H1 (cell line): ENCODE measurements around the gene GCH1. TPM values are rescaled to one million over a fixed set of nuclear protein-coding genes. Genes with fewer than 3 reads are reported as not detected.

Experiments used
- CTCF ChIA-PET: fragments of 300-600 bp; sonication (Branson Sonifier 250); formaldehyde crosslinking; loops from one replicate; lab custom pipeline; 2021; ENCODE audit not compliant: partially characterized antibody; lab: Charles Lee
- POLR2A ChIA-PET: fragments of 300-600 bp; sonication (Branson Sonifier 250); formaldehyde crosslinking; loops from one replicate; lab custom pipeline; 2021; ENCODE audit warnings: inconsistent platforms; ENCODE audit not compliant: partially characterized antibody; lab: Charles Lee
- DNase-seq, 2 experiments: peaks; one replicate each; pipeline versions ENCODE4 v3.0.0 to v3.0.0-alpha.2; 2010 to 2022; ENCODE audit warnings: low spot score in 2 of 2, low read depth in 1 of 2, mixed read lengths in 1 of 2
- FAIRE-seq: peaks from 2 replicates; lab custom pipeline; 2011; peaks lifted over from hg19 to GRCh38; lab: Jason Lieb, UNC
- H2AFZ ChIP-seq: 2 replicates; pipeline ENCODE4 v1.8.1; 2012; ENCODE audit warnings: low read length, inconsistent platforms
- H2AK5ac ChIP-seq: 2 replicates; pipeline ENCODE4 v1.6.1; 2013; ENCODE audit warnings: low read depth, low read length
- H2BK120ac ChIP-seq: replicated peaks from 2 replicates; pipeline ENCODE3; 2013; ENCODE audit warnings: low read depth, low read length, inconsistent platforms
- H2BK12ac ChIP-seq: 2 replicates; pipeline ENCODE4 v1.6.1; 2013; ENCODE audit warnings: low read depth, low read length
- H2BK15ac ChIP-seq: 2 replicates; pipeline ENCODE4 v1.6.1; 2013; ENCODE audit warnings: low read length
- H2BK20ac ChIP-seq: 2 replicates; pipeline ENCODE4 v1.6.1; 2013; ENCODE audit warnings: low read length
- H2BK5ac ChIP-seq: 2 replicates; pipeline ENCODE4 v1.6.1; 2013; ENCODE audit warnings: low read depth, low read length
- H3K14ac ChIP-seq: 2 replicates; pipeline ENCODE4 v1.6.1; 2013; ENCODE audit warnings: inconsistent platforms; ENCODE audit not compliant: insufficient read length
- H3K18ac ChIP-seq: 2 replicates; pipeline ENCODE4 v1.6.1; 2013; ENCODE audit warnings: low read length; ENCODE audit errors: extremely low read depth
- H3K23ac ChIP-seq: 2 replicates; pipeline ENCODE4 v1.6.1; 2013; ENCODE audit warnings: inconsistent platforms; ENCODE audit not compliant: insufficient read length
- H3K23me2 ChIP-seq: 2 replicates; pipeline ENCODE4 v1.6.1; 2013; ENCODE audit warnings: low read depth, low read length
- H3K27ac ChIP-seq: 2 replicates; pipeline ENCODE4 v1.6.1; 2011; ENCODE audit warnings: low read depth, low read length, inconsistent platforms
- H3K27me3 ChIP-seq, 4 experiments: replicated peaks in 1 of 4; 1 replicate in 1 of 4; 2 replicates in 3 of 4; pipeline versions ENCODE4 v1.6.1 to v1.8.1; 2011 to 2013; ENCODE audit warnings: low read length in 3 of 4, mild to moderate bottlenecking in 3 of 4, inconsistent platforms in 2 of 4, mixed read lengths in 2 of 4, moderate library complexity in 1 of 4; ENCODE audit not compliant: control insufficient read depth in 3 of 4, insufficient read depth in 3 of 4; ENCODE audit errors: extremely low read depth in 1 of 4
- H3K36me3 ChIP-seq, 4 experiments: 2 replicates each; pipeline versions ENCODE4 v1.6.1 to v1.8.1; 2011 to 2013; ENCODE audit warnings: mild to moderate bottlenecking in 4 of 4, low read length in 3 of 4, moderate library complexity in 2 of 4, control low read depth in 1 of 4, inconsistent platforms in 1 of 4; ENCODE audit not compliant: insufficient read depth in 4 of 4, control insufficient read depth in 2 of 4
- H3K4ac ChIP-seq: replicated peaks from 2 replicates; pipeline ENCODE3; 2013; ENCODE audit warnings: low read length, low read depth, mixed read lengths, inconsistent platforms; ENCODE audit not compliant: insufficient read length
- H3K4me1 ChIP-seq, 4 experiments: replicated peaks in 1 of 4; 1 replicate in 1 of 4; 2 replicates in 3 of 4; pipeline versions ENCODE4 v1.6.1 to v1.8.1; 2011 to 2013; ENCODE audit warnings: low read length in 3 of 4, inconsistent platforms in 2 of 4, mixed read lengths in 1 of 4; ENCODE audit not compliant: insufficient read depth in 4 of 4, control insufficient read depth in 3 of 4
- H3K4me2 ChIP-seq, 2 experiments: 2 replicates each; pipeline versions ENCODE4 v1.6.1 to v1.8.1; 2011 to 2013; ENCODE audit warnings: low read depth in 2 of 2, low read length in 2 of 2, control low read depth in 1 of 2, inconsistent platforms in 1 of 2, mild to moderate bottlenecking in 1 of 2; ENCODE audit not compliant: insufficient read depth in 1 of 2
- H3K4me3 ChIP-seq, 4 experiments: fragments of 200-600, 300-600 bp in 1 of 4; sonication (generic), shearing (Covaris generic), sonication (Bioruptor Twin) in 1 of 4; 2 replicates each; pipeline versions ENCODE4 v1.5.1 to v1.8.1; 2011 to 2016; ENCODE audit warnings: low read length in 4 of 4, low read depth in 3 of 4, control low read depth in 2 of 4, inconsistent platforms in 2 of 4, mild to moderate bottlenecking in 2 of 4, mixed read lengths in 1 of 4, moderate library complexity in 1 of 4; ENCODE audit not compliant: insufficient read depth in 2 of 4; ENCODE audit errors: extremely low read depth in 1 of 4
- H3K56ac ChIP-seq: replicated peaks from 2 replicates; pipeline ENCODE3; 2013; ENCODE audit warnings: low read depth, mild to moderate bottlenecking, mixed read lengths, low read length, inconsistent platforms; ENCODE audit not compliant: insufficient read length
- H3K79me1 ChIP-seq: 2 replicates; pipeline ENCODE4 v1.6.1; 2013; ENCODE audit warnings: low read depth, low read length, control low read depth
- H3K79me2 ChIP-seq, 2 experiments: 2 replicates each; pipeline versions ENCODE4 v1.6.1 to v1.8.1; 2012 to 2013; ENCODE audit warnings: low read length in 2 of 2, mild to moderate bottlenecking in 2 of 2, inconsistent platforms in 1 of 2; ENCODE audit not compliant: insufficient read depth in 2 of 2, control insufficient read depth in 1 of 2
- H3K9ac ChIP-seq, 4 experiments: replicated peaks in 1 of 4; 1 replicate in 1 of 4; 2 replicates in 3 of 4; pipeline versions ENCODE4 v1.6.1 to v1.8.1; 2011 to 2013; ENCODE audit warnings: low read depth in 3 of 4, low read length in 3 of 4, control low read depth in 2 of 4, mild to moderate bottlenecking in 2 of 4, moderate library complexity in 2 of 4, inconsistent platforms in 1 of 4; ENCODE audit errors: extremely low read depth in 1 of 4
- H3K9me3 ChIP-seq, 2 experiments: 2 replicates each; pipeline versions ENCODE4 v1.6.1 to v1.8.1; 2012 to 2013; ENCODE audit warnings: mild to moderate bottlenecking in 2 of 2, moderate library complexity in 2 of 2, control low read depth in 1 of 2, inconsistent platforms in 1 of 2, low read depth in 1 of 2, low read length in 1 of 2, mixed read lengths in 1 of 2; ENCODE audit not compliant: insufficient read depth in 2 of 2
- H4K20me1 ChIP-seq, 2 experiments: replicated peaks in 1 of 2; 2 replicates each; pipeline versions ENCODE3 to v1.8.1; 2011 to 2013; ENCODE audit warnings: inconsistent platforms in 2 of 2, low read length in 2 of 2, mild to moderate bottlenecking in 1 of 2; ENCODE audit not compliant: insufficient read depth in 2 of 2, control insufficient read depth in 1 of 2
- H4K5ac ChIP-seq: 2 replicates; pipeline ENCODE4 v1.6.1; 2013; ENCODE audit warnings: low read length, low read depth, mixed read lengths, inconsistent platforms; ENCODE audit not compliant: insufficient read length
- H4K8ac ChIP-seq: 2 replicates; pipeline ENCODE4 v1.8.0; 2013; ENCODE audit warnings: mild to moderate bottlenecking, moderate library complexity, low read length, inconsistent platforms; ENCODE audit not compliant: insufficient read depth; ENCODE audit errors: extremely low read depth
- H4K91ac ChIP-seq: replicated peaks from 2 replicates; pipeline ENCODE3; 2013; ENCODE audit warnings: low read length, mixed read lengths, inconsistent platforms; ENCODE audit not compliant: insufficient read length
- CBX8 ChIP-seq: fragments of 300-800, 300-1000 bp; sonication (generic); IDR thresholded peaks from 2 replicates; pipeline ENCODE4 v1.7.1; 2016; ENCODE audit warnings: low read depth, low read length, borderline replicate concordance
- CREB1 ChIP-seq: IDR thresholded peaks from 2 replicates; pipeline ENCODE4 v1.6.1; 2012; ENCODE audit warnings: inconsistent platforms
- RAD21 ChIP-seq, 2 experiments: IDR thresholded peaks in 1 of 2; conservative IDR thresholded peaks in 1 of 2; 2 replicates each; pipeline ENCODE4 v1.6.1; 2011; ENCODE audit warnings: low read depth in 2 of 2, low read length in 2 of 2, improper control_type of control experiment in 1 of 2, inconsistent platforms in 1 of 2, mild to moderate bottlenecking in 1 of 2, moderate library complexity in 1 of 2
- RBBP5 ChIP-seq: IDR thresholded peaks from 2 replicates; pipeline ENCODE4 v1.7.1; 2012; ENCODE audit warnings: low read depth, mild to moderate bottlenecking, inconsistent platforms, low read length, moderate library complexity, borderline replicate concordance
- RXRA ChIP-seq: IDR thresholded peaks from 2 replicates; pipeline ENCODE4 v1.6.1; 2011; ENCODE audit warnings: low read depth, mild to moderate bottlenecking, low read length, moderate library complexity; ENCODE audit not compliant: insufficient read depth
- SIN3A ChIP-seq, 2 experiments: IDR thresholded peaks in 1 of 2; conservative IDR thresholded peaks in 1 of 2; 2 replicates each; pipeline ENCODE4 v1.6.1; 2011 to 2012; ENCODE audit warnings: low read length in 2 of 2, improper control_type of control experiment in 1 of 2, low read depth in 1 of 2, mild to moderate bottlenecking in 1 of 2
- SRF ChIP-seq: IDR thresholded peaks from 2 replicates; pipeline ENCODE4 v1.6.1; 2011; ENCODE audit warnings: mild to moderate bottlenecking, low read depth, low read length, moderate library complexity
- YY1 ChIP-seq: IDR thresholded peaks from 2 replicates; pipeline ENCODE4 v1.6.1; 2011; ENCODE audit warnings: low read depth, mild to moderate bottlenecking, low read length
- WGBS, 2 experiments: shearing (Covaris generic) in 1 of 2; methylation state at CpG; one replicate each; pipeline versions ENCODE4 v1.1.6 to v1.1.7; 2013 to 2015; ENCODE audit warnings: low lambda C conversion rate in 2 of 2, mixed read lengths in 2 of 2, inconsistent platforms in 1 of 2, low coverage in 1 of 2, missing lambda C conversion rate in 1 of 2; ENCODE audit not compliant: insufficient replicate concordance in 2 of 2, insufficient coverage in 1 of 2, insufficient read length in 1 of 2; ENCODE audit errors: extremely low coverage in 1 of 2, missing lambda C conversion rate in 1 of 2; 5-methylcytosine and 5-hydroxymethylcytosine counted together
- polyA plus RNA-seq, 7 experiments: library from polyadenylated mRNA; depleted of rRNA in 3 of 7; stranded (reverse) in 5 of 7; unstranded in 2 of 7; fragments of >200 nt in 5 of 7; fragments of 200-250 nt in 2 of 7; gene quantifications; 1 replicate in 5 of 7; 2 replicates in 1 of 7; 4 replicates in 1 of 7; pipeline versions ENCODE4 v1.2.1 to v1.2.3, GENCODE V29; 2011 to 2013; ENCODE audit warnings: missing spikeins in 2 of 7, mixed read lengths in 2 of 7
- total RNA-seq: library from RNA; stranded (reverse); fragmentation: NEBNext Ultra II Directional; extraction: Animal tissue kit (Norgen Biotek cat#: 25700); gene quantifications from 2 replicates; pipeline ENCODE4 v1.2.1, GENCODE V29; 2021
- TF ChIP-seq, protein P1 (sequence below): IDR thresholded peaks from 2 replicates; pipeline ENCODE4 v1.6.1; 2012; ENCODE audit warnings: inconsistent platforms
- TF ChIP-seq, protein P2 (sequence below), 3 experiments: IDR thresholded peaks; 1 replicate in 2 of 3; 2 replicates in 1 of 3; pipeline versions ENCODE4 v1.5.1 to v1.6.1; 2011; ENCODE audit warnings: low read length in 3 of 3, mild to moderate bottlenecking in 3 of 3, inconsistent platforms in 2 of 3, low read depth in 1 of 3, moderate library complexity in 1 of 3; ENCODE audit not compliant: insufficient read depth in 1 of 3; ENCODE audit errors: control extremely low read depth in 1 of 3

GCH1 gene
- total and polyA plus RNA-seq, 2 of the 8 experiments (the other 6 are each of a cell fraction or from before 2014, with no cell fraction given), result 7.3 to 7.9 TPM

DNA sequence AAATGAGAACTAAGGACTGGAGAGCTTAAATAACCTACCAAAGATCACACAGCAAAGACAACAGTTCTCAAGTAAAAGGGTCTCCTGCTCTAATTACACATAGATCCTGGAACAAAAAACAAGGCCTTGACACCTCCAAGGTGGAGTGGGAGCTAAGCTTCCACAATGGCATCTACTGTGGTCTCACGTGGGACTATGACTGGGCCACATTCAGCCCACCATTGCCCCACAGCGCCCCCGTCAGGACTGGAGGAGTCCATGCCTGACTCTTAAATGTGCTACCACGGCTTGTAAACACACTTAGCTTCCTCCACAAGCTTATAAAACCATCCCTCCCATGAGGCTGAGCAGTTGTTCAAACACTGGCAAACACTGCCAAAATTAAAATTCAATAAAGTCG lies 88.5 kb downstream of the GCH1 start:
- Histone ChIP-seq H3K56ac (no peak overlapping the region), H3K79me1 (no peaks in the 10 kb centered on the region), H2BK20ac (no peak overlapping the region), H2BK120ac (no peak overlapping the region), H3K4ac (no peak overlapping the region), H3K9me3 (no peaks in the 10 kb centered on the region), H3K14ac (no peak overlapping the region), H3K27ac (no peak overlapping the region), H4K5ac (no peak overlapping the region), H3K36me3 (no peaks in the 10 kb centered on the region), H3K4me3 (no peak overlapping the region), H4K8ac (no peak overlapping the region; the same call in 1 of the 2 replicates), H3K18ac (no peak overlapping the region), H4K91ac (no peak overlapping the region), H3K23ac (no peak overlapping the region), H2AFZ (peak overlapping the region; percentile 97; the same call in 1 of the 2 replicates), H3K9ac (no peak overlapping the region), H3K27me3 (no peaks in the 10 kb centered on the region), H2BK12ac (no peak overlapping the region), H3K4me1 (no peaks in the 10 kb centered on the region), H3K4me2 (no peak overlapping the region), H2BK5ac (no peak overlapping the region), H4K20me1 (no peaks in the 10 kb centered on the region), H2AK5ac (no peak overlapping the region), H2BK15ac (no peak overlapping the region), H3K79me2 (no peaks in the 10 kb centered on the region), H3K23me2 (no peaks in the 10 kb centered on the region)
- DNase-seq, result peak in 1 of 2 experiments; percentile 83
- CTCF ChIA-PET, result interaction anchor here (0.6 to 4.8 kb wide), 24 partner anchors 8 to 289 kb away, joined by 3 to 39 read pairs (median 5); no protein-coding TSS in a partner anchor
- POLR2A ChIA-PET, result interaction anchor here (2.3 kb wide), 1 partner anchor 89 kb away, joined by 5 read pairs; the partner anchor contains the start of gene GCH1
- no peak for FAIRE-seq
- 71% methylated on average over 5 of the region's 5 CpGs; no CpG with 5 or more reads in 1 of the 2 experiments for WGBS, 2 experiments
- TF ChIP-seq RBBP5 (no peak), CBX8 (no peak), RAD21 (IDR thresholded peaks at IDR 0.05 in 1 of 2, conservative IDR thresholded peaks at IDR 0.05 in 1 of 2; ENCODE audit: low read depth in 2 of 2, low read length in 2 of 2) (peak; percentile 25 to 40; a peak in 3 of 4 replicates), CREB1 (0 out of 2 replicates have a peak, but pooled peaks have one; percentile 14), RXRA (no peak), YY1 (0 out of 2 replicates have a peak, but pooled peaks have one; percentile 43), SIN3A (conservative IDR thresholded peaks at IDR 0.05 in 1 of 2, IDR thresholded peaks at IDR 0.05 in 1 of 2; ENCODE audit: low read depth in 1 of 2, low read length in 2 of 2) (no peak), SRF (no peak)
- TF ChIP-seq, protein P1, sequence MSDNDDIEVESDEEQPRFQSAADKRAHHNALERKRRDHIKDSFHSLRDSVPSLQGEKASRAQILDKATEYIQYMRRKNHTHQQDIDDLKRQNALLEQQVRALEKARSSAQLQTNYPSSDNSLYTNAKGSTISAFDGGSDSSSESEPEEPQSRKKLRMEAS, result peak; percentile 45
- TF ChIP-seq, protein P2, sequence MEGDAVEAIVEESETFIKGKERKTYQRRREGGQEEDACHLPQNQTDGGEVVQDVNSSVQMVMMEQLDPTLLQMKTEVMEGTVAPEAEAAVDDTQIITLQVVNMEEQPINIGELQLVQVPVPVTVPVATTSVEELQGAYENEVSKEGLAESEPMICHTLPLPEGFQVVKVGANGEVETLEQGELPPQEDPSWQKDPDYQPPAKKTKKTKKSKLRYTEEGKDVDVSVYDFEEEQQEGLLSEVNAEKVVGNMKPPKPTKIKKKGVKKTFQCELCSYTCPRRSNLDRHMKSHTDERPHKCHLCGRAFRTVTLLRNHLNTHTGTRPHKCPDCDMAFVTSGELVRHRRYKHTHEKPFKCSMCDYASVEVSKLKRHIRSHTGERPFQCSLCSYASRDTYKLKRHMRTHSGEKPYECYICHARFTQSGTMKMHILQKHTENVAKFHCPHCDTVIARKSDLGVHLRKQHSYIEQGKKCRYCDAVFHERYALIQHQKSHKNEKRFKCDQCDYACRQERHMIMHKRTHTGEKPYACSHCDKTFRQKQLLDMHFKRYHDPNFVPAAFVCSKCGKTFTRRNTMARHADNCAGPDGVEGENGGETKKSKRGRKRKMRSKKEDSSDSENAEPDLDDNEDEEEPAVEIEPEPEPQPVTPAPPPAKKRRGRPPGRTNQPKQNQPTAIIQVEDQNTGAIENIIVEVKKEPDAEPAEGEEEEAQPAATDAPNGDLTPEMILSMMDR (IDR thresholded peaks at IDR 0.05; ENCODE audit: control extremely low read depth in 1 of 3, insufficient read depth in 1 of 3, low read depth in 1 of 3, low read length in 3 of 3), result peak; percentile 56 to 78 (median 71)
